ENCODE measurements around the gene CRELD2. TPM values are rescaled to one million over a fixed set of nuclear protein-coding genes. Genes with fewer than 3 reads are reported as not detected.

CRELD2 gene
- total RNA-seq: 100 to 1,000 TPM in 3 of 4 donors, 10 to 100 TPM in 1; 50.3 to 244 (median 154) TPM

GRCh38 chr22:49917974-49918910, at the start of gene CRELD2, which contains the start of gene ALG12:
TSS of gene CRELD2 (plus strand) at chr22:49918634. CDS start at chr22:49918770, 136 bp downstream.
TSS of gene ALG12 (minus strand) at chr22:49918438. CDS start at chr22:49913765, 4,673 bp downstream.
- TF ChIP-seq POLR2A (IDR thresholded peaks at IDR 0.05) (peak; percentile 57 to 92), CTCF (IDR thresholded peaks at IDR 0.05) (no peak)
- Histone ChIP-seq H3K36me3 (peaks cover 6 to 15% of the 10 kb centered on the region in 2 donors), H3K9me3 (no peaks in the 10 kb centered on the region), H3K4me1 (peaks cover 16 to 20% of the 10 kb centered on the region in 2 donors), H3K4me3 (replicated peaks in 1 of 3) (peak within 1 kb of the TSS; percentile 40 to 67 (median 43)), H3K27ac (peak within 1 kb of the TSS; percentile 90 to 96 (median 93)), H3K27me3 (no peaks in the 10 kb centered on the region)
- intact Hi-C loops (cut with DNase I): loop anchor here (10.0 kb wide), 1 partner anchor 63 kb away; the partner anchor contains the start of gene ZBED4
- peak; percentile 99 for DNase-seq
- 0 to 3% methylated on average over 6 of the region's 103 CpGs for WGBS, 2 donors

- intact Hi-C loops (cut with DNase I): no loop called here
- 91 to 92% methylated on average over 17 of the region's 17 CpGs for WGBS, 2 donors
- H3K36me3 ChIP-seq: no peaks in the 10 kb centered on the region
Observed at GRCh38 chr22:49869086-49869830, 49.2 kb upstream of the CRELD2 start.

GRCh38 chr22:49869845-49870712, 48.4 kb upstream of the CRELD2 start:
- no peaks in the 10 kb centered on the region for H3K27me3 ChIP-seq
- WGBS, 2 donors: 93 to 95% methylated on average over 13 to 14 of the region's 14 CpGs
- intact Hi-C loops (cut with DNase I): no loop called here

More at GRCh38 chr22:49869086-49869830, 49.2 kb upstream of the CRELD2 start:
- no peak overlapping the region for H3K4me3 ChIP-seq (replicated peaks in 1 of 3)
- no peaks in the 10 kb centered on the region for H3K27me3 ChIP-seq
- no peak for TF ChIP-seq POLR2A (IDR thresholded peaks at IDR 0.05)
- no peak for DNase-seq
- no peaks in the 10 kb centered on the region for H3K4me1 ChIP-seq
- no peaks in the 10 kb centered on the region for H3K9me3 ChIP-seq
- no peak overlapping the region for H3K27ac ChIP-seq

GRCh38 chr22:49871482-49871881, 47.0 kb upstream of the CRELD2 start:
- H3K4me1 ChIP-seq: no peaks in the 10 kb centered on the region

More at GRCh38 chr22:49869845-49870712, 48.4 kb upstream of the CRELD2 start:
- H3K36me3 ChIP-seq: no peaks in the 10 kb centered on the region
- TF ChIP-seq CTCF (IDR thresholded peaks at IDR 0.05) (no peak), POLR2A (IDR thresholded peaks at IDR 0.05) (no peak)
- H3K4me3 ChIP-seq (replicated peaks in 1 of 3): no peak overlapping the region
- no peaks in the 10 kb centered on the region for H3K9me3 ChIP-seq
- no peak overlapping the region for H3K27ac ChIP-seq
- H3K4me1 ChIP-seq: no peaks in the 10 kb centered on the region
- no peak for DNase-seq

More at GRCh38 chr22:49871482-49871881, 47.0 kb upstream of the CRELD2 start:
- H3K4me3 ChIP-seq (replicated peaks in 1 of 3): no peak overlapping the region
- DNase-seq: no peak
- intact Hi-C loops (cut with DNase I): no loop called here
- WGBS, 2 donors: 88 to 95% methylated on average over 4 of the region's 4 CpGs
- no peak overlapping the region for H3K27ac ChIP-seq
- no peaks in the 10 kb centered on the region for H3K36me3 ChIP-seq
- TF ChIP-seq CTCF (IDR thresholded peaks at IDR 0.05) (no peak), POLR2A (IDR thresholded peaks at IDR 0.05) (no peak)
- H3K9me3 ChIP-seq: no peaks in the 10 kb centered on the region
- no peaks in the 10 kb centered on the region for H3K27me3 ChIP-seq

Data from thyroid gland (tissue), 4 donors.